A549 (cell line): ENCODE data around the gene GRIK4.

Source experiments
- CEBPB ChIP-seq, 2 experiments: fragments of >200 bp in 1 of 2; sonication (Bioruptor Twin) in 1 of 2; formaldehyde crosslinking in 1 of 2; IDR thresholded peaks; 2 replicates each; pipeline ENCODE4 v1.6.1; 2012 to 2016
- CTCF ChIP-seq: fragments of >200 bp; sonication (Bioruptor Twin); formaldehyde crosslinking; IDR thresholded peaks from 3 replicates; pipeline ENCODE4 v1.5.1; 2016
- EP300 ChIP-seq, 2 experiments: fragments of >200 bp; sonication (Bioruptor Twin); formaldehyde crosslinking; IDR thresholded peaks; 2 replicates in 1 of 2; 3 replicates in 1 of 2; pipeline ENCODE4 v1.6.1; 2016 to 2017
- FOSB ChIP-seq: fragments of 250-450 bp; sonication (Bioruptor Pico); IDR thresholded peaks from 2 replicates; pipeline ENCODE4 v1.5.0; 2020; ENCODE audit warnings: mild to moderate bottlenecking, moderate library complexity
- JUNB ChIP-seq: fragments of >200 bp; sonication (Bioruptor Twin); formaldehyde crosslinking; IDR thresholded peaks from 2 replicates; pipeline ENCODE4 v1.6.1; 2016
- MAX ChIP-seq: IDR thresholded peaks from 2 replicates; pipeline ENCODE4 v1.6.1; 2012
- NR3C1 ChIP-seq: fragments of >200 bp; sonication (Bioruptor Twin); formaldehyde crosslinking; IDR thresholded peaks from 3 replicates; pipeline ENCODE4 v1.6.1; 2017

GRCh38 chr11:120797143-120797542 is 285.6 kb downstream of the GRIK4 start:
- TF ChIP-seq CTCF = no peak
- TF ChIP-seq EP300 (IDR thresholded peaks at IDR 0.05) = no peak
- TF ChIP-seq MAX = no peak
- no peak for TF ChIP-seq NR3C1
- no peak for TF ChIP-seq CEBPB (IDR thresholded peaks at IDR 0.05)
- TF ChIP-seq FOSB (CRISPR knock-in tag) = no peak
- no peak for TF ChIP-seq JUNB
